Right cardiac atrium (tissue), 5 donors: ENCODE data around the gene CELSR3. TPM values are rescaled to one million over a fixed set of nuclear protein-coding genes. Genes with fewer than 3 reads are reported as not detected.

Experiments
- ATAC-seq, 2 donors: fragments of 200-7000 bp; cut with Tn5 transposase; one replicate each; pipeline versions ENCODE4 v1.8.0 to v1.9.1; 2020; ENCODE audit warnings: moderate library complexity in 2 of 2, mild to moderate bottlenecking in 1 of 2
- DNase-seq, 3 donors: peaks; one replicate each; pipeline ENCODE4 v3.0.0-alpha.2; 2020
- H3K27ac ChIP-seq: one replicate; pipeline ENCODE4 v1.5.1; 2013; ENCODE audit warnings: mild to moderate bottlenecking, low read length, control low read depth, moderate library complexity
- H3K27me3 ChIP-seq: one replicate; pipeline ENCODE4 v1.6.1; 2013; ENCODE audit not compliant: control insufficient read depth, insufficient read depth
- H3K4me1 ChIP-seq: one replicate; pipeline ENCODE4 v1.6.1; 2013; ENCODE audit warnings: low read length; ENCODE audit not compliant: control insufficient read depth, insufficient read depth
- H3K4me3 ChIP-seq: one replicate; pipeline ENCODE4 v1.5.1; 2013; ENCODE audit warnings: low read length, control low read depth
- H3K9me3 ChIP-seq: one replicate; pipeline ENCODE4 v1.6.1; 2013; ENCODE audit warnings: low read length; ENCODE audit not compliant: control insufficient read depth
- WGBS: extraction: QIAGEN DNeasy Blood & Tissue Kit; methylation state at CpG from one replicate; pipeline ENCODE4 v1.1.7; 2013; 5-methylcytosine and 5-hydroxymethylcytosine counted together
- intact Hi-C, 4 donors: fragments of 100-400 bp; cut with DNase I; formaldehyde crosslinking; loops; one replicate each; pipeline versions ENCODE4 v1.11.0 to v1.14.0; 2022 to 2023
- long read RNA-seq, 4 donors: library from polyadenylated mRNA; unstranded; transcript quantifications; one replicate each; pipeline ENCODE4 v2.0.0, GENCODE V29; 2020 to 2021
- polyA plus RNA-seq: library from polyadenylated mRNA; stranded (reverse); fragments of 200-250 nt; gene quantifications from one replicate; pipeline ENCODE4 v1.2.3, GENCODE V29; 2013
- total RNA-seq, 4 donors: library from RNA; stranded (reverse); fragmentation: NEBNext Ultra II Directional; extraction: Animal tissue kit (Norgen Biotek cat#: 25700); gene quantifications; one replicate each; pipeline ENCODE4 v1.2.1, GENCODE V29; 2021
- donor health status: healthy with polysubstance abuse.
- donor health status: DM: no; HTN: yes; CAD: no.
- donor health status: DM: no; HTN: no; CAD: no.
- donor health status: DM: no; HTN: yes; CAD: no; lungs with severe emphysema.
- donor health status: DM: yes; HTN: yes; CAD: no.

The CELSR3 gene
- under 1 TPM; 0.20 to 0.33 (median 0.27) TPM for total RNA-seq
- polyA plus RNA-seq = 0.27 TPM
- long read RNA-seq, donor 1, partial matches to known transcripts = 1 of 1 reads
- long read RNA-seq, donor 1, other reads (novel, unspliced or antisense) = 0 of 1 reads
- long read RNA-seq, donor 2 = 0 reads
- long read RNA-seq, donor 3 = 0 reads
- long read RNA-seq, donor 4 = 0 reads

GRCh38 chr3:48662753-48663488 lies at the start of gene CELSR3:
Gene CELSR3 (minus strand): TSS chr3:48662886. CDS start chr3:48662634, 252 bp downstream.
- no peaks in the 10 kb centered on the region for H3K9me3 ChIP-seq
- peak within 1 kb of the TSS; percentile 74 for H3K27ac ChIP-seq
- ATAC-seq (peak; percentile 57 to 73), DNase-seq (peak; percentile 82 to 91 (median 90))
- intact Hi-C loops = no loop called here
- H3K4me3 ChIP-seq = peak within 1 kb of the TSS; percentile 44
- WGBS = 2% methylated on average over 52 of the region's 52 CpGs
- peaks cover 4% of the 10 kb centered on the region for H3K4me1 ChIP-seq
- no peaks in the 10 kb centered on the region for H3K27me3 ChIP-seq

GRCh38 chr3:48711727-48712126 lies 49.0 kb upstream of the CELSR3 start:
- no peaks in the 10 kb centered on the region for H3K9me3 ChIP-seq
- ATAC-seq (no peak), DNase-seq (no peak)
- H3K27ac ChIP-seq = no peak overlapping the region
- no peak overlapping the region for H3K4me3 ChIP-seq
- intact Hi-C loops = no loop called here
- WGBS = 91% methylated on average over 2 of the region's 2 CpGs
- no peaks in the 10 kb centered on the region for H3K27me3 ChIP-seq
- peaks cover 10% of the 10 kb centered on the region for H3K4me1 ChIP-seq

- H3K9me3 ChIP-seq = no peaks in the 10 kb centered on the region
- 64% methylated on average over 7 of the region's 7 CpGs for WGBS
- H3K4me3 ChIP-seq = no peak overlapping the region
- peak overlapping the region; percentile 28 for H3K27ac ChIP-seq
- ATAC-seq (no peak), DNase-seq (no peak)
- intact Hi-C loops = no loop called here
- H3K27me3 ChIP-seq = no peaks in the 10 kb centered on the region
- peaks cover 7% of the 10 kb centered on the region for H3K4me1 ChIP-seq
Observed at GRCh38 chr3:48709051-48709461, 46.4 kb upstream of the CELSR3 start.

- no peak overlapping the region for H3K4me3 ChIP-seq
- intact Hi-C loops = no loop called here
- no peaks in the 10 kb centered on the region for H3K27me3 ChIP-seq
- H3K4me1 ChIP-seq = peaks cover 7% of the 10 kb centered on the region
- H3K27ac ChIP-seq = peak overlapping the region; percentile 28
- DNase-seq = no peak
- H3K9me3 ChIP-seq = no peaks in the 10 kb centered on the region
- ATAC-seq = peak in 1 of 2 donors; percentile 33
- 31% methylated on average over 2 of the region's 2 CpGs for whole genome bisulfite sequencing
Observed at GRCh38 chr3:48708481-48708889, 45.8 kb upstream of the CELSR3 start.

GRCh38 chr3:48707157-48707556 lies 44.5 kb upstream of the CELSR3 start:
- H3K9me3 ChIP-seq = no peaks in the 10 kb centered on the region
- no peak overlapping the region for H3K27ac ChIP-seq
- WGBS = 80% methylated on average over 5 of the region's 5 CpGs
- intact Hi-C loops = no loop called here
- peaks cover 9% of the 10 kb centered on the region for H3K4me1 ChIP-seq
- H3K27me3 ChIP-seq = no peaks in the 10 kb centered on the region
- ATAC-seq (no peak), DNase-seq (no peak)
- H3K4me3 ChIP-seq = no peak overlapping the region

GRCh38 chr3:48702320-48702920 lies 39.7 kb upstream of the CELSR3 start:
- H3K4me1 ChIP-seq = peaks cover 2% of the 10 kb centered on the region
- intact Hi-C loops = no loop called here
- ATAC-seq (no peak), DNase-seq (no peak)
- H3K27me3 ChIP-seq = no peaks in the 10 kb centered on the region
- H3K9me3 ChIP-seq = no peaks in the 10 kb centered on the region
- WGBS = 75% methylated on average over 6 of the region's 6 CpGs
- peak overlapping the region; percentile 62 for H3K27ac ChIP-seq
- no peak overlapping the region for H3K4me3 ChIP-seq

GRCh38 chr3:48700731-48701405 lies 38.2 kb upstream of the CELSR3 start:
- 92% methylated on average over 11 of the region's 11 CpGs for WGBS
- no peak for ATAC-seq
- Histone ChIP-seq H3K4me1 (peaks cover 3% of the 10 kb centered on the region), H3K4me3 (no peak overlapping the region), H3K27ac (no peak overlapping the region), H3K27me3 (no peaks in the 10 kb centered on the region), H3K9me3 (no peaks in the 10 kb centered on the region)
- intact Hi-C loops = no loop called here
- no peak for DNase-seq

- 93% methylated on average over 8 of the region's 8 CpGs for WGBS
- H3K27me3 ChIP-seq = no peaks in the 10 kb centered on the region
- H3K4me1 ChIP-seq = peaks cover 3% of the 10 kb centered on the region
- intact Hi-C loops = no loop called here
- H3K9me3 ChIP-seq = no peaks in the 10 kb centered on the region
- H3K27ac ChIP-seq = no peak overlapping the region
- no peak for ATAC-seq
- no peak overlapping the region for H3K4me3 ChIP-seq
- DNase-seq = no peak
Observed at GRCh38 chr3:48698891-48699290, 36.2 kb upstream of the CELSR3 start.

- Histone ChIP-seq H3K27me3 (no peaks in the 10 kb centered on the region), H3K4me3 (no peak overlapping the region), H3K27ac (no peak overlapping the region), H3K4me1 (peaks cover 3% of the 10 kb centered on the region), H3K9me3 (no peaks in the 10 kb centered on the region)
- DNase-seq (no peak), ATAC-seq (no peak)
- intact Hi-C loops = no loop called here
- WGBS = 87% methylated on average over 3 of the region's 3 CpGs
Observed at GRCh38 chr3:48697952-48698351, 35.3 kb upstream of the CELSR3 start.

- Histone ChIP-seq H3K4me1 (peaks cover 1% of the 10 kb centered on the region), H3K27ac (no peak overlapping the region), H3K9me3 (no peaks in the 10 kb centered on the region)
Observed at GRCh38 chr3:48696601-48697000, 33.9 kb upstream of the CELSR3 start.

GRCh38 chr3:48696156-48696555 lies 33.5 kb upstream of the CELSR3 start:
- Histone ChIP-seq H3K27ac (no peak overlapping the region), H3K4me3 (no peak overlapping the region), H3K27me3 (no peaks in the 10 kb centered on the region), H3K4me1 (peaks cover 1% of the 10 kb centered on the region), H3K9me3 (no peaks in the 10 kb centered on the region)
- DNase-seq (no peak), ATAC-seq (no peak)
- WGBS = 95% methylated on average over 5 of the region's 5 CpGs
- intact Hi-C loops = no loop called here

More at GRCh38 chr3:48696601-48697000, 33.9 kb upstream of the CELSR3 start:
- no peak for ATAC-seq
- no peak for DNase-seq
- Histone ChIP-seq H3K27me3 (no peaks in the 10 kb centered on the region), H3K4me3 (no peak overlapping the region)
- intact Hi-C loops = no loop called here
